ENCODE data around the gene CLDN22.

The CLDN22 gene

GRCh38 chr4:183268556-183268955 is 51.5 kb downstream of the CLDN22 start:
- Histone ChIP-seq H3K27me3 (replicated peaks; ENCODE audit: control insufficient read depth, insufficient read depth, low read length) (no peaks in the 10 kb centered on the region), H3K4me1 (ENCODE audit: control insufficient read depth, insufficient read depth, low read length) (peaks cover 4% of the 10 kb centered on the region), H3K9ac (ENCODE audit: low read length) (no peak overlapping the region), H3K36me3 (ENCODE audit: control insufficient read depth, insufficient read depth, low read length, severe bottlenecking) (peaks cover 68% of the 10 kb centered on the region), H3K4me3 (ENCODE audit: low read length) (no peak overlapping the region), H3K9me3 (ENCODE audit: control insufficient read depth, low read length) (no peaks in the 10 kb centered on the region)
- no peak for DNase-seq (ENCODE audit: low read depth)
